GM13976 (cell line): ENCODE results near the gene ZNF554.

Experiments used
- DNase-seq: peaks from one replicate; pipeline ENCODE4 v3.0.0; 2012; ENCODE audit warnings: low spot score
- in situ Hi-C: fragments of 300-500 bp; cut with MboI; formaldehyde crosslinking; loops from one replicate; pipeline ENCODE4 v1.12.0; 2022; ENCODE audit warnings: low sequenced_read_pairs, mixed read lengths, inconsistent platforms; ENCODE audit not compliant: unreplicated experiment
- TF ChIP-seq, protein P1 (sequence below): IDR thresholded peaks from 2 replicates; pipeline ENCODE4 v1.5.1; 2012; ENCODE audit warnings: borderline replicate concordance, mild to moderate bottlenecking; ENCODE audit not compliant: insufficient read depth; ENCODE audit errors: extremely low read depth, missing control alignments, control extremely low read depth

The ZNF554 gene

DNA sequence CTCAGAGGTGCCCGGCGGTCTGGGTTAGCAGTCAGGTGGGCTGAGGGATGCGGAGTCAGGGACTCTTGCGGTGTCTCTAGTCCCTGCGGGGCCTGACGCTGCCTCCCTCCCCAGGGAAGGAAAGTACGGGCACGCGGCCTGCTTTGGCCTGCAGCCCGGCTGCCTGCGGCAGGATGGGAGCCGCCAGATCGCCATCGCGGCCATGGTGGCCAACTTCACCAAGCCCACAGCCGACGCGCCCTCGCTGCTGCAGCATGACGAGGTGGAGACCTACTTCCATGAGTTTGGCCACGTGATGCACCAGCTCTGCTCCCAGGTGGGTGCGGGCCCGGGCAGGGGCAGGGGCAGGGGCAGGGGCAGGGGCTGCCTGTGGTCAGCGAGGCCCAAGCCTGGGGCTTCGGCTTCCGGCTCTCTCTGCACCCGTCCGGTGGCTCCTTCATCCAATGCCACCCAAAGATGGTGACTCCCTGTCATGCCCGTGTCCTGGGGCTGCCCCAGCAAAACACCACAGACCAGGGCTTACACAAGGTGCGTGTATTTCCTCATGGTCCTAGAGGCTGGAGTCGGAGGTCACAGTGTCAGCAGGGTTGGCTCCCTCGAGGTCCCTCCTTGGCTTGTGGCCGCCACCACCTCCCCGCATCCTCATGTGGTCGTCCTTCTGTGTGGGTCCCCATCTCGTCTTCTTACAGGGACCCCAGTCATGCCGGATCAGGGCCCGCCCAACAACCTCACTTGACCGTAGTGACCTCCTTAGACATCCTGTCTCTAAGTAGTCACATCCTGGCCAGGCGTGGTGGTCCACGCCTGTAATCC is 11.3 kb upstream of the ZNF554 start:
- in situ Hi-C loops: no loop called here
- TF ChIP-seq, protein P1, sequence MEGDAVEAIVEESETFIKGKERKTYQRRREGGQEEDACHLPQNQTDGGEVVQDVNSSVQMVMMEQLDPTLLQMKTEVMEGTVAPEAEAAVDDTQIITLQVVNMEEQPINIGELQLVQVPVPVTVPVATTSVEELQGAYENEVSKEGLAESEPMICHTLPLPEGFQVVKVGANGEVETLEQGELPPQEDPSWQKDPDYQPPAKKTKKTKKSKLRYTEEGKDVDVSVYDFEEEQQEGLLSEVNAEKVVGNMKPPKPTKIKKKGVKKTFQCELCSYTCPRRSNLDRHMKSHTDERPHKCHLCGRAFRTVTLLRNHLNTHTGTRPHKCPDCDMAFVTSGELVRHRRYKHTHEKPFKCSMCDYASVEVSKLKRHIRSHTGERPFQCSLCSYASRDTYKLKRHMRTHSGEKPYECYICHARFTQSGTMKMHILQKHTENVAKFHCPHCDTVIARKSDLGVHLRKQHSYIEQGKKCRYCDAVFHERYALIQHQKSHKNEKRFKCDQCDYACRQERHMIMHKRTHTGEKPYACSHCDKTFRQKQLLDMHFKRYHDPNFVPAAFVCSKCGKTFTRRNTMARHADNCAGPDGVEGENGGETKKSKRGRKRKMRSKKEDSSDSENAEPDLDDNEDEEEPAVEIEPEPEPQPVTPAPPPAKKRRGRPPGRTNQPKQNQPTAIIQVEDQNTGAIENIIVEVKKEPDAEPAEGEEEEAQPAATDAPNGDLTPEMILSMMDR: no peak
- no peak for DNase-seq

DNA sequence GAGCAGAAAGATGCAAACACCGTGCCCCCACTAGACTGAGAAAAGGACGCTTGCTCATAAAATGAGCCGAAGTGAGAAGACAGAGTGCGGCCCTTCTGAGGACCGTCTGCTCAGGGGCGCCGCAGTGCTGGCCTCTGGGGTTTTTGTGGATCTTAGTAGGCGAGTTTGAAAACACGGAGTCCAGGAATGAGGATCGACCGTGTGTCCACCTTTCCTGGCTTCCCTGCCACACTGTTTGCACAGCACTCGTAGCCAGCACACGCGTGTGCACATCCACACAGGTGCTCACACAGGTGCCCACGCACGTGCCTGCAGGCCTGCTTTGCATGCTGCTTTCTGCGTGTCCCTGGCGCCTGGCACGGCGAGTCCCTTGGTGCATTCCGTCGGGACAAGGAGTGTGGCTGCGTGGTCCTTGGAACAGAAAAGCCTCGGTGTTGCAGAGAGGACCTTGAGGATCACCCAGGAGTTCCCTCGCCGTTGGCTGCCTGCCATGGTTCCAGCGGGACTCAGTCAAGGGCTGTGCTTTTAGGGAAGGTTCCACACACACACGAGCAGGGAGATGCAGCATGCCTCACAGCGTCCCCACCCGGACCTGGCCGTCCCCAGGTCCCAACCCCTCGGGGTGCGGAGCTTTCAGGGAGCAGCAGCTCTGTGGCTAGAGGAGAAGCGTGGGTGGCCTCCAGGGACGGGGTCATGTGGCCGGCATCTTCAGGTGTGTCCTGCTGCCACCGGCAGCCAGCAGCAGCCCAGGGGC is 10.1 kb upstream of the ZNF554 start:
- no peak for DNase-seq
- TF ChIP-seq, protein P1: no peak
- in situ Hi-C loops: no loop called here

GRCh38 chr19:2810141-2811091 is 9.3 kb upstream of the ZNF554 start:
- in situ Hi-C loops: no loop called here
- DNase-seq: no peak
- TF ChIP-seq, protein P1: no peak

GRCh38 chr19:2811221-2811722 is 8.4 kb upstream of the ZNF554 start:
- DNase-seq: peak; percentile 28
- TF ChIP-seq, protein P1: no peak
- in situ Hi-C loops: no loop called here

DNA sequence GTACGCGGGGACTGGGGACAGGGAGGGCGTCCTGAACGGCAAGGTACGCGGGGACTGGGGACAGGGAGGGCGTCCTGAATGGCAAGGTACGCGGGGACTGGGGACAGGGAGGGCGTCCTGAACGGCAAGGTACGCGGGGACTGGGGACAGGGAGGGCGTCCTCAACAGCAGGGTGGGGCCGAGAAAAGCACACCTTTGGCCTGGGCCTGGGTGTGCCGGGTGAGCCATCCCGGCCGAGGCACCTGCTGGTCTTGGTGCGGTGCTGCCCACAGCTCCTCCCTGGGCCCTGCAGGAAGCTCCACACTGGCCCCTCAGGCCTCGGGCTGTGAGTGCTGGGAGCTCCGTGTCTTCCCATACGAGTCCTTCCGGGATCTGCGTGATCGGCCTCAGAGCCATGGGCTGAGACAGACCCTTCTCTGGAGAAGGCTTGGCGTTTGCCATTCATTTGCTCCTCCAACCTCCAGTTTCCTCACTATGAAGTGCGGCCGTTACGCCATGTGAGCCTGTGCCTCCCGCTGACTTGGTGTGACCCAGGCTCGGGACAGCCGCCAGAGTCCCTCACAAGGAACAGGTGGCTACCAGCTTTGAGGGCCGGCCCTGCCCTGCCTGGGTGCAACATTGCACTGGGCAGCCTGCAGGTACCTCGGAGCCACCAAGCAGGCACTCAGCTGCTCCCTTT is 7.8 kb upstream of the ZNF554 start:
- in situ Hi-C loops: no loop called here
- TF ChIP-seq, protein P1: no peak
- no peak for DNase-seq
